Measurements from ENCODE around the gene TSHZ1.

Gene TSHZ1

GRCh38 chr18:75208155-75208835 is 2.3 kb upstream of the TSHZ1 start:
- peak; percentile 42 for DNase-seq

GRCh38 chr18:75208836-75209128 is 1.8 kb upstream of the TSHZ1 start:
- no peak for DNase-seq

DNA sequence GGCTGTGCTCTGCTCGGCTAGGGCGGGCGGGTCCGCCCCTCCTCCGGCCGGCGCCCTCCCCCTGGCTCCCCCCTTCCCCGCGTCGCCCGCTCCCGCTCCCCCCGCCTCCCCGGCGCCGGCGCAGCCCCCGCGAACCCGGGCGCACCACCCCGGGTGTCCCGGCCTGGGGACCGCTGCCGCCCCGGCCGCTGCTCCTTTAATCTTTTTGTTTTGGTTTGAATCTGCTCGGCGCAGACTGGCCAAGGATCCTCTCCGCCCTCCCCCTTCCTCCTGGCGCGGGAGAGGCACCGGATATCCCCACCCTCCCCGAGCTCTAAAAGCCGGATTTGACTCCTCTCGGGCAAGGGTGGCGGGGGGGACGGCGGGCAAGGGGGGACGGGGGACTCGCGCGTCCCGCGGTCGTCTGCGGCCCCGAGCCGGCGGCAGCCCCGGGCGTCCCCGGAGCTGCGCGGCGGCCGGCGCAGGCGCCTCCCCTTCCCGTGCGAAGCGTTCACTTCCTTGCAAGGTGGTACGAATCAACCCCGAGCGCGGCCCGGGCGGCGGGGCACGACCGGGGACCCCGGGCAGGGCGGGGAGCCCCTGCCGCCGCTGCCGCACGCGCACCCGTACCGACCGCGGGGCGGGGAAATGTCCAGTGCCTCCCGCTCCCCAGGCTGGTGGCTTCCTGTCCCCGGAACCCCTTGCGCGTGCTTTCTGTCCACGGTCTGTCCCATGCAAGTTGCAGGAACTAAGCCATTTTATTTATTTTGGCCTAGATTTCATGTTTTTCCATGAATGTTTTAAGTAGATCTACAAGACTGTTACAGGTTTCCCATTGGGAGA is 1.3 kb upstream of the TSHZ1 start, which contains the start of gene PTGR3:
Gene PTGR3 (minus strand): TSS at position 11 of the 822 bp plus-strand sequence. CDS start 81 bp downstream, outside the sequence.
- peak; percentile 78 for DNase-seq

DNA sequence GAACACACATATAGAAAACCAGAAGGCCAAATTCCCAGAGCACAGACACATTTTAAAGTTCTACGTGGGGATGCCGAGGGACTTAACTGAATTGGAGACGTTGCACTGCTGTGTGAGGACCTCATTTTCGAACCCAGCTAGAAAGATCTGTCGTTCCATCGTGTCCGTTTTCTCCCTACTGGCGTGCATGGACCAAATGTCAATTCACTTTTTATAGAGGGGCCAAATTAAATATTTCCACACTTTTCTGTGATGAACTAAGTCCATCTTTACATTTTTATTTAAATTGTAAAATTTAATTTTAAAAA is 692 bp upstream of the TSHZ1 start:
- DNase-seq, result no peak

DNA sequence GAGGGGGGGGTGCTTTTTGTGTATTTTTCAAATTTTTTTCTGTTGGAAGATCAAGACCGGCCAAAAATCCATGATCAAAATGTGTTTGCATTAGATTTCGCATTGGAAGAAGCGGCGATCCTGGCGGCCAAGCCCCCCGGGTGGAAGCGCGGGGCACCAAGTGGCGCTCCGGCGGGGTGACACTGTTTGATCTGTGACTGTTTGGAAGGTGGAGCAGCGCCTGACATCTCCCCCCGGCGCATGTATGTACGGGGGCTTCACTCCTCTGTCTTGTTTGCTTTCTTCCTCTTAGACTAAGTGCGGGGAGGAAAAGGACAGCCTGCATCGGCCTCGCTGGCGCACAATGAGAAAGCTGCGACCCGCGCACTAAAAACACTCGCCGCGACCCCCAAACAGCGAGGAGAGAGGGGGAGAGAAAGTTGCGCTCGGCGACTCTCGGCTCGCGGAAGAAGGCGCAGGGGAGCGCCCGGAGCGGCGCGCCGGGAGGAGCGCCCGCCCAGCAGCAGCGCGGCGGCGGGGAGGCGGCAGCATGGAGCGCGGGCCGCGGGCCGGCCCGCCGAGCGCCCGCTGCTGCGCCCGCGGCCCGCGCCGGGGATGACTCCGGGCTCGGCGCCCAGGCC is 515 bp downstream of the TSHZ1 start:
- peak; percentile 36 for DNase-seq

- peak; percentile 22 for DNase-seq
These were observed 992 bp downstream of the TSHZ1 start for GRCh38 chr18:75211626-75211952.

GRCh38 chr18:75211953-75212750 is 1.6 kb downstream of the TSHZ1 start:
- peak; percentile 18 for DNase-seq

- DNase-seq, result no peak
These were observed 2.1 kb downstream of the TSHZ1 start for GRCh38 chr18:75212751-75213090.

DNA sequence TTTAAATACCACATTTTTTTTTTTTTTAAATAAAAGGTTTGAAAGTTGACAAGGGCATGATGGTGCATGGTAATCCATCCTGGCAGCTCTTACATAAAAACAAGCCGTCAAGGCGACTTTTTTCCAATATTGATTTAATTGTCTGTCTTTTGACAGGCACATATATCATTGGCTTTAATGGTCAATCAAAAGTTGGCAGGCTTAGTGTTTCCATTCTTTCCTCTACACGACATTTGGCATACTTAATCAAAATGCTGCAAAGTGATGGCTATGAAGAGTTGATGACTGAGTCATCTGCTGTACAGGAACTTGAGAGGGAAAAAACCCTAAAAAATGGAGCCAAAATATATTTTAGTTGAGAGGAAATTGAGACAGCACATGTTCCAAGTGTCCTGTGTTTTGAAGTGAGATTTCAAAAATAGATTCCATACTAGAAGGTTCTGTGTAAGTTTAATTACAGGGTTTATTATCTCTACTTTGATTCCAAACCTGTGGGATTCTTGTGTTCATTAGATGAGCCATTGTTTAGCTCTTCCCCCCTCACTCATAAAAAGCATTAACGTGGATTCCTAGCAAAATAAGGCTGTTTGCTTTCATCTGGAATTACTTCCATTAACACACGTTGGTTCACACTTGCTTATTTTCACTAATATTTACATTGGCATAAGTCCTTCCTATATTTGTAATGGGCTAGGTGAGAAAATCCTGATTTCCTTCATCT is 3.2 kb downstream of the TSHZ1 start:
- no peak for DNase-seq

DNA sequence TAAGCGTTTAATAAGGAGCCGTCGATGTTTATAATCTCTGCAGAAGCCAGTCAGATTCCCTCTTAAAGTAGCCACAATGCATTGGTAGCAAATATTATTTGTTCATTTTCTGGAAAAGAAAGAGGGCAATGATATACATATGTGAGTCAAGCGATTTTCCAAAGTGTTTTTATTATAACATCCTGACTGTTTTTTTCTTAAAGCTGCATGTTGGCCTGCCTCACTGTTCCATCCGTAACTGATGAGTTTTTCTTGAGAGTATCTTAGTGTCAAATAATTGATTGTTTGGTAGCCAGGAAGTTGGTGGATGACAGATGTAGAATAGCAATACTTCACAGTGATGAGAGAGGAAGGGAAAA is 3.7 kb downstream of the TSHZ1 start:
- DNase-seq, result no peak

GRCh38 chr18:75214766-75215510 is 4.3 kb downstream of the TSHZ1 start:
- DNase-seq, result no peak

- no peak for DNase-seq
These were observed 5.1 kb downstream of the TSHZ1 start for GRCh38 chr18:75215663-75216062.

DNA sequence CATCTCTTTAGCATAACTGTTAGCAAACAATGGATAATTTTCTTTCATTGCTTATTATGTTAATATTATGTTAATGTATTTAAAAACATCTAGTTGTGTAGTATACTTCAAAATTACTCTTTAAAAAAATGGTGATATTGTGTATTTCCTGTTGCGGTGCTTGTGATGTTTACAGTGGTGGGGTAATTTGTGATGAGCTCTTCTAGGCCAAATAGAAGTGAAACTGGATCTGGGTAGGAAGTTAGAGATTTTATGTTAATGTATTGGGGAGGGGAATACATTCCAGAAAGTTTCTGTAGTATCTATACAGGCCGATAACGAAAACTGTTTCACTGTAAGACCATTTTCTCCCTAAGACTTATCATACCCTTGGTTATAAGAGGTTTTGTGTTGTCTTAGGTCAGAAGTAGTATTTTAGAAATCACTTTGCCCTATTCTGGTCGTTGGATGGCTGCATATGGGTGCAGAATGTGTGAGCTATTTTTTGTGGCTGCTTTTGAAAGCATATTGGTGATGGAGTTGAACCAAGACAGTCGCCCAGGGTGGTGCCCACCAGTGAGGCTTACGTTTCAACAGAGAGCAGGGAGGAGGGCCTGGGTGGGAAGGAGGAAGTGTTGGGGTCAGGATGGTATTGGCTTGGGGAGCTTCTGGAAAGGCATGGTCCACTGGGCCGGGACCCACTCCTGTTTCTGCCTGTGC is 5.8 kb downstream of the TSHZ1 start:
- peak; percentile 72 for DNase-seq

GRCh38 chr18:75216911-75217689 is 6.5 kb downstream of the TSHZ1 start:
- no peak for DNase-seq

- DNase-seq, result no peak
These were observed 7.7 kb downstream of the TSHZ1 start for GRCh38 chr18:75218065-75218923.

- DNase-seq, result no peak
These were observed 9.3 kb downstream of the TSHZ1 start for GRCh38 chr18:75219745-75220375.

DNA sequence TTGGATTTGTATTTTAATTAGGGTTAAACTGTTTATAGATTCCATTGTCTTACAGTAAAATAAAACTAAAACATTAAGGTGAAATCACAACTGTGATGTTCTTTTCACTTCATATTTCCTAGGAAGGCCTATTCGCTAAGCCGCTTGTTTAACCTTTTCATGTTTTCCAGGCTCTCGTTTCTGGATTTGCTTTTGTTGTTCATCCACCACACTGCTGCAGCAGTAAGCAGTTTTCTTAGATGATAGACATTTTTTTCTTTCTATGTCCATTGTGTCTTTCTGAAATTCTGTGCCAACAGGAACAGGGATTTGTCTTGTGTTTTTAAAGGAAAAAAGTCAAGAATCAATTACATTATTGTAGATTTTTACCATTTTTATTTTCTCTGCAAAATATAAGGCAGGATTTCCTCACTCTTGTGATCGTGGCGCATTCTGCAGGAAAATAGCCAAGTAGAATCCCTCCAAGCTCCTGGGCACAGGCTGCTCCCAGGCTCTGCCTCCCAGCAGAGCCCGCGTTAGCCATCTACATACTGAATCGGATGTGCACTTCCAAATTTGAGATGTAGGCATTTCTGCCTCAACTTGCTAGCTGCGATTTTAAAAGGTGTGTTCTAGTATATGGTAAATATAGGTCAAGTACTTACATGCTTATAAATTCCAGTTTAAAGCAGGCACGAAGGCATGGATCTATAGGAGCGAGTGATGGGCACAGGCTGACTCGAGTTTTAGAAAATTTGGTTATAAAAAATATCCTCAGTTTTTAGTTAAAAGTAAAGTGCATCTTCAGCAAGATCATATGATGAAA is 10.2 kb downstream of the TSHZ1 start:
- no peak for DNase-seq

DNA sequence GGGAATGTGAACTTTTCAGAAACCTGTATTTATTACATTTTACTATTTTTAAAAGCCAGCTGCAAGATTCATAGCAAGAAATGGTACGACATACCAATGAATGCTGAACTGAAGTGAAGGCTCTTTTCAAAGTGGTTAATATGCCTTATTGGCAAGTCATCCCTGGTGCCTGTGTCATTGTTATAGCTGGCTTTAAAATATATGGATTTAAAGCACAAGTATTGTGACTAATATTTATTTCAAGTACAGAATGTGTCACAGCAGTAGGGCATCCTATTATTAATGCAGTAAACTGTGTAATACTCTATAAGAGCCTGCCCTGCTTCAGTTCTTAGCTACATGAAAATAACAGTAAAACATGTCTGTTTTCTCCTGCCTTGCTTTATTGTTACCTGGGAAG is 10.8 kb downstream of the TSHZ1 start:
- no peak for DNase-seq

Data from central memory CD4-positive, alpha-beta T cell (primary cell).